HCT116 (cell line): ENCODE data around the gene TBRG4. TPM values are rescaled to one million over a fixed set of nuclear protein-coding genes. Genes with fewer than 3 reads are reported as not detected.

ENCODE experiments used
- ATAC-seq: fragments of 200-7000 bp; cut with Tn5 transposase; 2 replicates; pipeline ENCODE4 v1.9.1; 2020; ENCODE audit warnings: mild to moderate bottlenecking, moderate library complexity
- BruUV-seq: library from RNA; stranded (reverse); fragments of 400-500 nt; replicated peaks from 2 replicates; lab custom pipeline; 2021; lab: Mats Ljungman, UMichigan
- CTCF ChIA-PET: fragments of 300-600 bp; sonication (Branson Sonifier 250); formaldehyde crosslinking; loops from one replicate; lab custom pipeline; 2021; ENCODE audit warnings: antibody characterized with exemption; lab: Charles Lee
- POLR2A ChIA-PET: fragments of 300-600, 350-600 bp; sonication (Branson Sonifier 250); formaldehyde crosslinking; loops from one replicate; lab custom pipeline; 2021; ENCODE audit warnings: antibody characterized with exemption; lab: Charles Lee
- RAD21 ChIA-PET, 2 experiments: fragments of 300-600 bp; sonication (Branson Sonifier 250); formaldehyde crosslinking; loops; one replicate each; lab custom pipeline; 2023; ENCODE audit warnings: low total read pairs in 2 of 2; ENCODE audit not compliant: uncharacterized antibody in 2 of 2, unreplicated experiment in 2 of 2, low non-redundant PET in 1 of 2; lab: Charles Lee
- DNase-seq: peaks from one replicate; pipeline ENCODE4 v3.0.0-alpha.2; 2010; ENCODE audit warnings: low read depth, low spot score
- H2AFZ ChIP-seq: fragments of 200-600 bp; shearing (Covaris generic), sonication (generic); 2 replicates; pipeline ENCODE4 v1.6.1; 2017; ENCODE audit warnings: low read depth, mixed run types, mixed read lengths, antibody characterized with exemption, low read length; ENCODE audit not compliant: poor library complexity, severe bottlenecking
- H3K27ac ChIP-seq: 2 replicates; pipeline ENCODE4 v1.5.1; 2012; ENCODE audit warnings: low read depth, low read length
- H3K27me3 ChIP-seq: fragments of 200-600 bp; sonication (generic); 2 replicates; pipeline ENCODE4 v1.6.1; 2016; ENCODE audit warnings: mixed run types, low read length, mixed read lengths; ENCODE audit not compliant: insufficient read depth
- H3K36me3 ChIP-seq, 2 experiments: fragments of 200-500 bp in 1 of 2; fragments of 200-600 bp in 1 of 2; sonication (Bioruptor generic) in 1 of 2; sonication (generic) in 1 of 2; 2 replicates each; pipeline versions ENCODE4 v1.5.1 to v1.6.1; 2014 to 2016; ENCODE audit warnings: low read length in 2 of 2, inconsistent platforms in 1 of 2, mixed read lengths in 1 of 2, mixed run types in 1 of 2; ENCODE audit not compliant: insufficient read depth in 2 of 2, control insufficient read depth in 1 of 2
- H3K4me1 ChIP-seq, 2 experiments: fragments of 200-600 bp in 1 of 2; sonication (generic) in 1 of 2; 2 replicates each; pipeline versions ENCODE4 v1.5.1 to v1.6.1; 2012 to 2017; ENCODE audit warnings: low read length in 2 of 2, inconsistent platforms in 1 of 2, mild to moderate bottlenecking in 1 of 2, mixed read lengths in 1 of 2, mixed run types in 1 of 2, moderate library complexity in 1 of 2; ENCODE audit not compliant: insufficient read depth in 2 of 2, control insufficient read depth in 1 of 2
- H3K4me2 ChIP-seq: fragments of 200-600 bp; sonication (generic); 2 replicates; pipeline ENCODE4 v1.6.1; 2017; ENCODE audit warnings: mixed run types, low read length, mixed read lengths
- H3K4me3 ChIP-seq, 2 experiments: fragments of 200-600 bp in 1 of 2; sonication (generic) in 1 of 2; replicated peaks in 1 of 2; 2 replicates each; pipeline ENCODE4 v1.5.1; 2011 to 2016; ENCODE audit warnings: low read length in 2 of 2, control low read depth in 1 of 2, low read depth in 1 of 2, mild to moderate bottlenecking in 1 of 2, mixed read lengths in 1 of 2, mixed run types in 1 of 2
- H3K79me2 ChIP-seq: fragments of 200-600 bp; sonication (generic); 2 replicates; pipeline ENCODE4 v1.6.1; 2017; ENCODE audit warnings: mild to moderate bottlenecking, mixed run types, low read length, moderate library complexity, mixed read lengths; ENCODE audit not compliant: insufficient read depth
- H3K9ac ChIP-seq: fragments of 200-600 bp; sonication (generic); 2 replicates; pipeline ENCODE4 v1.6.1; 2016; ENCODE audit warnings: low read length, mixed read lengths
- H3K9me2 ChIP-seq: fragments of 200-600 bp; sonication (generic), shearing (Covaris generic); 2 replicates; pipeline ENCODE4 v1.6.1; 2017; ENCODE audit warnings: mixed run types, mild to moderate bottlenecking, moderate library complexity; ENCODE audit not compliant: insufficient read depth
- H3K9me3 ChIP-seq, 2 experiments: fragments of 200-500 bp in 1 of 2; fragments of 200-600 bp in 1 of 2; sonication (Bioruptor generic) in 1 of 2; sonication (generic) in 1 of 2; 2 replicates each; pipeline ENCODE4 v1.6.1; 2014 to 2017; ENCODE audit warnings: low read length in 2 of 2, mixed read lengths in 2 of 2, inconsistent platforms in 1 of 2, low read depth in 1 of 2, mild to moderate bottlenecking in 1 of 2, mixed run types in 1 of 2, moderate library complexity in 1 of 2; ENCODE audit not compliant: control insufficient read depth in 1 of 2, insufficient read depth in 1 of 2
- H4K20me1 ChIP-seq: fragments of 200-600 bp; sonication (generic), shearing (Covaris generic); 2 replicates; pipeline ENCODE4 v1.6.1; 2017; ENCODE audit warnings: mixed run types, mild to moderate bottlenecking, moderate library complexity; ENCODE audit not compliant: insufficient read depth
- ATF3 ChIP-seq: IDR thresholded peaks from 2 replicates; pipeline ENCODE4 v1.6.1; 2012
- CEBPB ChIP-seq: IDR thresholded peaks from 2 replicates; pipeline ENCODE4 v1.6.1; 2012; ENCODE audit warnings: low read depth
- CTCF ChIP-seq, 3 experiments: fragments of 200-600 bp in 1 of 3; sonication (generic) in 1 of 3; IDR thresholded peaks in 2 of 3; conservative IDR thresholded peaks in 1 of 3; 2 replicates each; pipeline ENCODE4 v1.5.1; 2012 to 2017; ENCODE audit warnings: low read depth in 2 of 3, low read length in 2 of 3, antibody characterized with exemption in 1 of 3, borderline replicate concordance in 1 of 3, control low read depth in 1 of 3, mild to moderate bottlenecking in 1 of 3, mixed read lengths in 1 of 3, mixed run types in 1 of 3, moderate library complexity in 1 of 3; ENCODE audit not compliant: insufficient read depth in 1 of 3
- EGR1 ChIP-seq: IDR thresholded peaks from 2 replicates; pipeline ENCODE4 v1.6.1; 2012; ENCODE audit warnings: low read depth
- EZH2 ChIP-seq: fragments of 200-600 bp; sonication (generic); IDR thresholded peaks from 2 replicates; pipeline ENCODE4 v1.6.1; 2017; ENCODE audit warnings: antibody characterized with exemption, mixed run types
- MAX ChIP-seq: IDR thresholded peaks from 2 replicates; pipeline ENCODE4 v1.6.1; 2012
- POLR2A ChIP-seq: IDR thresholded peaks from 2 replicates; pipeline ENCODE4 v1.7.0; 2011; ENCODE audit warnings: borderline replicate concordance; ENCODE audit not compliant: insufficient read depth, insufficient read length; ENCODE audit errors: extremely low read depth
- POLR2AphosphoS5 ChIP-seq: IDR thresholded peaks from 2 replicates; pipeline ENCODE4 v1.6.1; 2011; ENCODE audit warnings: mild to moderate bottlenecking, low read depth, low read length, moderate library complexity
- SIN3A ChIP-seq: IDR thresholded peaks from 2 replicates; pipeline ENCODE4 v1.6.1; 2012; ENCODE audit warnings: low read depth
- SP1 ChIP-seq: IDR thresholded peaks from 2 replicates; pipeline ENCODE4 v1.6.1; 2012; ENCODE audit warnings: low read depth
- SRF ChIP-seq: IDR thresholded peaks from 2 replicates; pipeline ENCODE4 v1.6.1; 2012; ENCODE audit warnings: low read depth
- YY1 ChIP-seq: IDR thresholded peaks from 2 replicates; pipeline ENCODE4 v1.6.1; 2011; ENCODE audit warnings: low read length, low read depth, moderate library complexity, mild to moderate bottlenecking; ENCODE audit not compliant: insufficient replicate concordance; ENCODE audit errors: extremely low read depth
- ZBTB33 ChIP-seq: IDR thresholded peaks from 2 replicates; pipeline ENCODE4 v1.6.1; 2011; ENCODE audit warnings: mild to moderate bottlenecking, low read length, moderate library complexity; ENCODE audit not compliant: insufficient replicate concordance; ENCODE audit errors: extremely low read depth
- ZFX ChIP-seq: fragments of 450-650 bp; IDR thresholded peaks from 2 replicates; pipeline ENCODE4 v1.6.1; 2017
- ZNF274 ChIP-seq: fragments of 200-500 bp; sonication (Bioruptor generic); IDR thresholded peaks from 2 replicates; pipeline ENCODE4 v1.6.1; 2014; ENCODE audit warnings: mild to moderate bottlenecking, low read depth, low read length, inconsistent platforms
- intact Hi-C: fragments of 100-400 bp; cut with micrococcal nuclease; formaldehyde crosslinking; loops from 2 replicates; pipeline ENCODE4 v1.10.0; 2022
- total RNA-seq: library from RNA; stranded (reverse); gene quantifications from one replicate; pipeline ENCODE4 v1.2.1, GENCODE V29; 2021; ENCODE audit not compliant: unreplicated experiment

TBRG4 gene
- total RNA-seq, 1 experiment from 2014 or later: 136 TPM

- TF ChIP-seq ZBTB33 (no peak), SRF (no peak), CTCF (IDR thresholded peaks at IDR 0.05 in 2 of 3, conservative IDR thresholded peaks at IDR 0.05 in 1 of 3; ENCODE audit: borderline replicate concordance in 1 of 3, insufficient read depth in 1 of 3, low read depth in 2 of 3, low read length in 2 of 3) (no peak), ZFX (no peak), EZH2 (no peak), POLR2A (no peak), ZNF274 (no peak), SIN3A (no peak), MAX (no peak), ATF3 (no peak)
Measured at GRCh38 chr7:45143616-45144015, 32.1 kb upstream of the TBRG4 start (continued).

- ChIA-PET POLR2A (no interaction called here), RAD21 (no interaction called here), CTCF (no interaction called here)
- no peak overlapping the region for H3K4me2 ChIP-seq
- H2AFZ ChIP-seq: no peak overlapping the region
- H3K79me2 ChIP-seq: no peaks in the 10 kb centered on the region
- H4K20me1 ChIP-seq: no peaks in the 10 kb centered on the region
- no peak for ATAC-seq
- no peaks in the 10 kb centered on the region for H3K9me2 ChIP-seq
- H3K9ac ChIP-seq: no peak overlapping the region
- intact Hi-C loops: no loop called here
- H3K27me3 ChIP-seq: no peaks in the 10 kb centered on the region
- no TSS peak for BruUV-seq
- no peak overlapping the region for H3K27ac ChIP-seq
- no peak overlapping the region for H3K4me3 ChIP-seq
- no peaks in the 10 kb centered on the region for H3K36me3 ChIP-seq
- H3K4me1 ChIP-seq: no peaks in the 10 kb centered on the region
- H3K9me3 ChIP-seq: no peaks in the 10 kb centered on the region
- DNase-seq: no peak
- TF ChIP-seq MAX: no peak
- TF ChIP-seq SRF: no peak
- no peak for TF ChIP-seq EZH2
- TF ChIP-seq YY1: no peak
- no peak for TF ChIP-seq ZBTB33
- TF ChIP-seq ZNF274: no peak
- TF ChIP-seq CEBPB: no peak
- TF ChIP-seq SP1: no peak
- TF ChIP-seq EGR1: no peak
- TF ChIP-seq CTCF (IDR thresholded peaks at IDR 0.05 in 2 of 3, conservative IDR thresholded peaks at IDR 0.05 in 1 of 3; ENCODE audit: borderline replicate concordance in 1 of 3, insufficient read depth in 1 of 3, low read depth in 2 of 3, low read length in 2 of 3): no peak
- TF ChIP-seq POLR2AphosphoS5: no peak
Measured at GRCh38 chr7:45140827-45141226, 29.3 kb upstream of the TBRG4 start.
